Measurements from ENCODE around the gene DENND2A. TPM values are rescaled to one million over a fixed set of nuclear protein-coding genes. Genes with fewer than 3 reads are reported as not detected.
"Not testable (repeated sequence)": the region's sequence is repeated elsewhere in the genome, so short reads cannot be mapped to it uniquely, and the experiment has no call there.

The DENND2A gene
- total and polyA plus RNA-seq, 4 donors = 1.2 to 7.4 (median 2.3) TPM

DNA sequence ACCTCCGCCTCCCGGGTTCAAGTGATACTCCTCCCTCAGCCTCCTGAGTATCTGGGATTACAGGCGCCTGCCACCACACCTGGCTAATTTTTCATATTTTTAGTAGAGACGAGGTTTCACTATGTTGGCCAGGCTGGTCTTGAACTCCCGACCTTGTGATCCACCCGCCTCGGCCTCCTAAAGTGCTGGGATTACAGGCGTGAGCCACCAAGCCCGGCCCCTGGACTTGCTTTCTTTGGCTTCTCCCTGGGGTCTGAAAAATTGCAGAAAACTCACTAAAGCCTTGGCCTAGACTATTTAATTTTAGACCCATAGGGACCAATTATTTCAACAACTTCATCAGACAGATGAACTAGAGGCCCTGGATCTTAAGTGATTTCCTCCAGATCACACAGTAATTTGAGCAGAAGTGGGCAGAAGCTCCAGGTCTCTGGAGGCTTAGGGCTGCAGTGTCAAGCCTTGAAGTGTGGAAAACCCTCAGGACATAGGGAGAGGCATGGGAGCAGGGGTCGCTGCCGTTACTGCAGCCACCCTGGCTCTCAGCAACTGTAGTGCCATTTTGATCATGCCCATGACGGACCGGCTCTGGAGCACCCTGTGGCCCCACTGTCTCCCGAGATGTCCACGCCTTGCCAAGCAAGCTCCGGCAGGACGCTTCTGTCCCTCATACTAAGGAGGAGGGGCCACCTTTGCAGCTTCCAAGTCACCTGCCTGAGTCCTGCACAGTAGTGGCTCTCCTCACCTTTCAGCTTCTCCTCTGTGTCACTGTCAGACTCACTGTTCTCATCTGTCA lies 72.4 kb downstream of the DENND2A start:
- H3K4me1 ChIP-seq (ENCODE audit: control insufficient read depth in 4 of 4, insufficient read depth in 4 of 4, low read length in 3 of 4) = peaks cover 0 to 11% (median 5%) of the 10 kb centered on the region in 4 donors
- DNase-seq (ENCODE audit: low spot score) = no peak
- TF ChIP-seq, protein P1, sequence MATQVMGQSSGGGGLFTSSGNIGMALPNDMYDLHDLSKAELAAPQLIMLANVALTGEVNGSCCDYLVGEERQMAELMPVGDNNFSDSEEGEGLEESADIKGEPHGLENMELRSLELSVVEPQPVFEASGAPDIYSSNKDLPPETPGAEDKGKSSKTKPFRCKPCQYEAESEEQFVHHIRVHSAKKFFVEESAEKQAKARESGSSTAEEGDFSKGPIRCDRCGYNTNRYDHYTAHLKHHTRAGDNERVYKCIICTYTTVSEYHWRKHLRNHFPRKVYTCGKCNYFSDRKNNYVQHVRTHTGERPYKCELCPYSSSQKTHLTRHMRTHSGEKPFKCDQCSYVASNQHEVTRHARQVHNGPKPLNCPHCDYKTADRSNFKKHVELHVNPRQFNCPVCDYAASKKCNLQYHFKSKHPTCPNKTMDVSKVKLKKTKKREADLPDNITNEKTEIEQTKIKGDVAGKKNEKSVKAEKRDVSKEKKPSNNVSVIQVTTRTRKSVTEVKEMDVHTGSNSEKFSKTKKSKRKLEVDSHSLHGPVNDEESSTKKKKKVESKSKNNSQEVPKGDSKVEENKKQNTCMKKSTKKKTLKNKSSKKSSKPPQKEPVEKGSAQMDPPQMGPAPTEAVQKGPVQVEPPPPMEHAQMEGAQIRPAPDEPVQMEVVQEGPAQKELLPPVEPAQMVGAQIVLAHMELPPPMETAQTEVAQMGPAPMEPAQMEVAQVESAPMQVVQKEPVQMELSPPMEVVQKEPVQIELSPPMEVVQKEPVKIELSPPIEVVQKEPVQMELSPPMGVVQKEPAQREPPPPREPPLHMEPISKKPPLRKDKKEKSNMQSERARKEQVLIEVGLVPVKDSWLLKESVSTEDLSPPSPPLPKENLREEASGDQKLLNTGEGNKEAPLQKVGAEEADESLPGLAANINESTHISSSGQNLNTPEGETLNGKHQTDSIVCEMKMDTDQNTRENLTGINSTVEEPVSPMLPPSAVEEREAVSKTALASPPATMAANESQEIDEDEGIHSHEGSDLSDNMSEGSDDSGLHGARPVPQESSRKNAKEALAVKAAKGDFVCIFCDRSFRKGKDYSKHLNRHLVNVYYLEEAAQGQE (IDR thresholded peaks at IDR 0.05) = no peak
- TF ChIP-seq GABPA (IDR thresholded peaks at IDR 0.05 in 1 of 2, conservative IDR thresholded peaks at IDR 0.05 in 1 of 2) = no peak
- TF ChIP-seq, protein P2, sequence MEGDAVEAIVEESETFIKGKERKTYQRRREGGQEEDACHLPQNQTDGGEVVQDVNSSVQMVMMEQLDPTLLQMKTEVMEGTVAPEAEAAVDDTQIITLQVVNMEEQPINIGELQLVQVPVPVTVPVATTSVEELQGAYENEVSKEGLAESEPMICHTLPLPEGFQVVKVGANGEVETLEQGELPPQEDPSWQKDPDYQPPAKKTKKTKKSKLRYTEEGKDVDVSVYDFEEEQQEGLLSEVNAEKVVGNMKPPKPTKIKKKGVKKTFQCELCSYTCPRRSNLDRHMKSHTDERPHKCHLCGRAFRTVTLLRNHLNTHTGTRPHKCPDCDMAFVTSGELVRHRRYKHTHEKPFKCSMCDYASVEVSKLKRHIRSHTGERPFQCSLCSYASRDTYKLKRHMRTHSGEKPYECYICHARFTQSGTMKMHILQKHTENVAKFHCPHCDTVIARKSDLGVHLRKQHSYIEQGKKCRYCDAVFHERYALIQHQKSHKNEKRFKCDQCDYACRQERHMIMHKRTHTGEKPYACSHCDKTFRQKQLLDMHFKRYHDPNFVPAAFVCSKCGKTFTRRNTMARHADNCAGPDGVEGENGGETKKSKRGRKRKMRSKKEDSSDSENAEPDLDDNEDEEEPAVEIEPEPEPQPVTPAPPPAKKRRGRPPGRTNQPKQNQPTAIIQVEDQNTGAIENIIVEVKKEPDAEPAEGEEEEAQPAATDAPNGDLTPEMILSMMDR (IDR thresholded peaks at IDR 0.05; ENCODE audit: low read depth, low read length, missing input control) = no peak
- no peak for TF ChIP-seq SP1 (IDR thresholded peaks at IDR 0.05)
- TF ChIP-seq EGR1 (IDR thresholded peaks at IDR 0.05; ENCODE audit: low read depth in 2 of 2) = no peak
- TF ChIP-seq, protein P3, sequence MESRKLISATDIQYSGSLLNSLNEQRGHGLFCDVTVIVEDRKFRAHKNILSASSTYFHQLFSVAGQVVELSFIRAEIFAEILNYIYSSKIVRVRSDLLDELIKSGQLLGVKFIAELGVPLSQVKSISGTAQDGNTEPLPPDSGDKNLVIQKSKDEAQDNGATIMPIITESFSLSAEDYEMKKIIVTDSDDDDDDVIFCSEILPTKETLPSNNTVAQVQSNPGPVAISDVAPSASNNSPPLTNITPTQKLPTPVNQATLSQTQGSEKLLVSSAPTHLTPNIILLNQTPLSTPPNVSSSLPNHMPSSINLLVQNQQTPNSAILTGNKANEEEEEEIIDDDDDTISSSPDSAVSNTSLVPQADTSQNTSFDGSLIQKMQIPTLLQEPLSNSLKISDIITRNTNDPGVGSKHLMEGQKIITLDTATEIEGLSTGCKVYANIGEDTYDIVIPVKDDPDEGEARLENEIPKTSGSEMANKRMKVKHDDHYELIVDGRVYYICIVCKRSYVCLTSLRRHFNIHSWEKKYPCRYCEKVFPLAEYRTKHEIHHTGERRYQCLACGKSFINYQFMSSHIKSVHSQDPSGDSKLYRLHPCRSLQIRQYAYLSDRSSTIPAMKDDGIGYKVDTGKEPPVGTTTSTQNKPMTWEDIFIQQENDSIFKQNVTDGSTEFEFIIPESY (IDR thresholded peaks at IDR 0.05) = no peak
- TF ChIP-seq, protein P4, sequence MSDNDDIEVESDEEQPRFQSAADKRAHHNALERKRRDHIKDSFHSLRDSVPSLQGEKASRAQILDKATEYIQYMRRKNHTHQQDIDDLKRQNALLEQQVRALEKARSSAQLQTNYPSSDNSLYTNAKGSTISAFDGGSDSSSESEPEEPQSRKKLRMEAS (IDR thresholded peaks at IDR 0.05) = no peak
- TF ChIP-seq JUND (IDR thresholded peaks at IDR 0.05) = no peak
- no peak for TF ChIP-seq HNF4G (IDR thresholded peaks at IDR 0.05)
- TF ChIP-seq RXRA (IDR thresholded peaks at IDR 0.05) = no peak
- no peak for TF ChIP-seq RAD21 (IDR thresholded peaks at IDR 0.05)
- TF ChIP-seq, protein P5, sequence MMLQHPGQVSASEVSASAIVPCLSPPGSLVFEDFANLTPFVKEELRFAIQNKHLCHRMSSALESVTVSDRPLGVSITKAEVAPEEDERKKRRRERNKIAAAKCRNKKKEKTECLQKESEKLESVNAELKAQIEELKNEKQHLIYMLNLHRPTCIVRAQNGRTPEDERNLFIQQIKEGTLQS (IDR thresholded peaks at IDR 0.05) = no peak
- H3K4me3 ChIP-seq (ENCODE audit: low read depth in 1 of 3, low read length in 3 of 3) = no peak overlapping the region
- H3K27ac ChIP-seq (ENCODE audit: low read depth in 1 of 2, low read length in 2 of 2) = peak overlapping the region in 1 of 2 donors; percentile 78
- H3K27me3 ChIP-seq (ENCODE audit: control insufficient read depth in 4 of 4, insufficient read depth in 4 of 4, low read length in 3 of 4) = no peaks in the 10 kb centered on the region
- H3K9ac ChIP-seq (ENCODE audit: low read depth in 1 of 2, low read length in 2 of 2) = no peak overlapping the region
- no peaks in the 10 kb centered on the region for H3K9me3 ChIP-seq (ENCODE audit: control insufficient read depth in 4 of 4, low read length in 3 of 4)
- no peaks in the 10 kb centered on the region for H3K36me3 ChIP-seq (ENCODE audit: control insufficient read depth in 4 of 4, insufficient read depth in 3 of 4, low read depth in 1 of 4, low read length in 3 of 4)
- WGBS = 90% methylated on average over 17 of the region's 17 CpGs

DNA sequence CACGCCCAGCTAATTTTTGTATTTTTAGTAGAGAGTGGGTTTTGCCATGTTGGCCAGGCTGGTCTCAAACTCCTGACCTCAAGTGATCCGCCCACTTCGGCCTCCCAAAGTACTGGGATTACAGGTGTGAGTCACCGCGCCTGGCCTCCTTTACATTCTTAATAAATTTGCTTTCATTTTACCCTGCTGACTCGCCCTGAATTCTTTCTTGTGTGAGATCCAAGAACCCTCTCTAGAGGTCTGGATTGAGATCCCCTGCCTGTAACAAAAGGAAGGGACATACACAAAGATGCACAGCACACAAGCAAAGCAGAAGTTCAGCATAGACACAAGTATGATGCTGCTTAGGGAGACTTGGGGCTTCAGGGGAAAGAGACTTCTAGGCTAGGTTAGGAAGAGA lies 74.4 kb downstream of the DENND2A start:
- 95% methylated on average over 6 of the region's 6 CpGs for WGBS
- H3K9ac ChIP-seq (ENCODE audit: low read depth in 1 of 2, low read length in 2 of 2); H3K27me3 ChIP-seq (ENCODE audit: control insufficient read depth in 4 of 4, insufficient read depth in 4 of 4, low read length in 3 of 4); H3K36me3 ChIP-seq (ENCODE audit: control insufficient read depth in 4 of 4, insufficient read depth in 3 of 4, low read depth in 1 of 4, low read length in 3 of 4); H3K9me3 ChIP-seq (ENCODE audit: control insufficient read depth in 4 of 4, low read length in 3 of 4); H3K27ac ChIP-seq (ENCODE audit: low read depth in 1 of 2, low read length in 2 of 2); DNase-seq (ENCODE audit: low spot score); H3K4me3 ChIP-seq (ENCODE audit: low read depth in 1 of 3, low read length in 3 of 3): not testable (repeated sequence)
- H3K4me1 ChIP-seq (ENCODE audit: control insufficient read depth in 4 of 4, insufficient read depth in 4 of 4, low read length in 3 of 4) = peaks cover 0 to 11% (median 5%) of the 10 kb centered on the region in 4 donors

DNA sequence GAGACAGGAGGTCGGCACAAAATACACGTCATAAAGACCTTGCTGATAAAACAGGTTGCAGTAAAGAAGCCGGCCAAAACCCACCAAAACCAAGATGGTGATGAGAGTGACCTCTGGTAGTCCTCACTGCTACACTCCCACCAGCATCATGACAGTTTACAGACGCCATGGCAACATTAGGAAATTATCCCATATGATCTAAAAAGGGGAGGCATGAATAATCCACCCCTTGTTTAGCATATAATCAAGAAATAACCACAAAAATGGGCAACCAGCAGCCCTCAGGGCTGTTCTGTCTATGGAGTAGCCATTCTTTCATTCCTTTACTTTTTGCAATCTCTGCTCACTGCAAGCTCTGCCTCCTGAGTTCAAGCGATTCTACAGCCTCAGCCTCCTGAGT lies 74.9 kb downstream of the DENND2A start:
- H3K36me3 ChIP-seq (ENCODE audit: control insufficient read depth in 4 of 4, insufficient read depth in 3 of 4, low read depth in 1 of 4, low read length in 3 of 4); H3K9ac ChIP-seq (ENCODE audit: low read depth in 1 of 2, low read length in 2 of 2); H3K4me3 ChIP-seq (ENCODE audit: low read depth in 1 of 3, low read length in 3 of 3); DNase-seq (ENCODE audit: low spot score); H3K27me3 ChIP-seq (ENCODE audit: control insufficient read depth in 4 of 4, insufficient read depth in 4 of 4, low read length in 3 of 4); H3K27ac ChIP-seq (ENCODE audit: low read depth in 1 of 2, low read length in 2 of 2); H3K9me3 ChIP-seq (ENCODE audit: control insufficient read depth in 4 of 4, low read length in 3 of 4): not testable (repeated sequence)
- peaks cover 0 to 11% (median 5%) of the 10 kb centered on the region in 4 donors for H3K4me1 ChIP-seq (ENCODE audit: control insufficient read depth in 4 of 4, insufficient read depth in 4 of 4, low read length in 3 of 4)
- 92% methylated on average over 5 of the region's 5 CpGs for WGBS

Data from liver (tissue), 9 donors.